Measurements from ENCODE around the gene CDC42BPA.

DNA sequence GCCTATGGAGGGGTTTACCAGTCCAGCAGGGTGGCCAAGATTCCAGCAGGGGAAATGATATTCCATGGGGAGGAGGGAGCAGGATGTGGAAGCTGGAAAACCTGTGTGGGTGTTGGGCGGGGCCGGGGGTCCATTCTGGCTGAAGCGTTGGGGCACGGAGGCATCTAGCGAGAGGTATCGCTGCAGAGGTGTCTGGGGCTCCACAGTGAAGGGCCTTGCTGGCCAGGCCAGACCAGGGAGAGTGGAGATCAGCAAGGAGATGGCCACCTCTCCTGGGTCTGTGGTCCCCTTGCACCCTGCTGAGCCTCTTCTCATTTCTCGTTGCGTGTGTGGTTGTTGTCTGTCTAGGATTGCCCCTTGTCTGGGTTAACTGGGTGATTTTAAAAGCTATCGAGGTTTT lies 372.0 kb downstream of the CDC42BPA start:
- TF ChIP-seq, protein P1, sequence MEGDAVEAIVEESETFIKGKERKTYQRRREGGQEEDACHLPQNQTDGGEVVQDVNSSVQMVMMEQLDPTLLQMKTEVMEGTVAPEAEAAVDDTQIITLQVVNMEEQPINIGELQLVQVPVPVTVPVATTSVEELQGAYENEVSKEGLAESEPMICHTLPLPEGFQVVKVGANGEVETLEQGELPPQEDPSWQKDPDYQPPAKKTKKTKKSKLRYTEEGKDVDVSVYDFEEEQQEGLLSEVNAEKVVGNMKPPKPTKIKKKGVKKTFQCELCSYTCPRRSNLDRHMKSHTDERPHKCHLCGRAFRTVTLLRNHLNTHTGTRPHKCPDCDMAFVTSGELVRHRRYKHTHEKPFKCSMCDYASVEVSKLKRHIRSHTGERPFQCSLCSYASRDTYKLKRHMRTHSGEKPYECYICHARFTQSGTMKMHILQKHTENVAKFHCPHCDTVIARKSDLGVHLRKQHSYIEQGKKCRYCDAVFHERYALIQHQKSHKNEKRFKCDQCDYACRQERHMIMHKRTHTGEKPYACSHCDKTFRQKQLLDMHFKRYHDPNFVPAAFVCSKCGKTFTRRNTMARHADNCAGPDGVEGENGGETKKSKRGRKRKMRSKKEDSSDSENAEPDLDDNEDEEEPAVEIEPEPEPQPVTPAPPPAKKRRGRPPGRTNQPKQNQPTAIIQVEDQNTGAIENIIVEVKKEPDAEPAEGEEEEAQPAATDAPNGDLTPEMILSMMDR (conservative IDR thresholded peaks at IDR 0.05; ENCODE audit: low read depth, low read length), result no peak
- TF ChIP-seq EZH2 (IDR thresholded peaks at IDR 0.05; ENCODE audit: low read length, unreplicated experiment), result no peak
- TF ChIP-seq EZH2phosphoT487 (IDR thresholded peaks at IDR 0.05; ENCODE audit: borderline replicate concordance, low read length), result no peak
